ENCODE results near the gene MB. TPM values are rescaled to one million over a fixed set of nuclear protein-coding genes. Genes with fewer than 3 reads are reported as not detected.

MB gene
- total RNA-seq, 4 donors from 2014 or later = 7,153 to 19,373 (median 11,028) TPM

DNA sequence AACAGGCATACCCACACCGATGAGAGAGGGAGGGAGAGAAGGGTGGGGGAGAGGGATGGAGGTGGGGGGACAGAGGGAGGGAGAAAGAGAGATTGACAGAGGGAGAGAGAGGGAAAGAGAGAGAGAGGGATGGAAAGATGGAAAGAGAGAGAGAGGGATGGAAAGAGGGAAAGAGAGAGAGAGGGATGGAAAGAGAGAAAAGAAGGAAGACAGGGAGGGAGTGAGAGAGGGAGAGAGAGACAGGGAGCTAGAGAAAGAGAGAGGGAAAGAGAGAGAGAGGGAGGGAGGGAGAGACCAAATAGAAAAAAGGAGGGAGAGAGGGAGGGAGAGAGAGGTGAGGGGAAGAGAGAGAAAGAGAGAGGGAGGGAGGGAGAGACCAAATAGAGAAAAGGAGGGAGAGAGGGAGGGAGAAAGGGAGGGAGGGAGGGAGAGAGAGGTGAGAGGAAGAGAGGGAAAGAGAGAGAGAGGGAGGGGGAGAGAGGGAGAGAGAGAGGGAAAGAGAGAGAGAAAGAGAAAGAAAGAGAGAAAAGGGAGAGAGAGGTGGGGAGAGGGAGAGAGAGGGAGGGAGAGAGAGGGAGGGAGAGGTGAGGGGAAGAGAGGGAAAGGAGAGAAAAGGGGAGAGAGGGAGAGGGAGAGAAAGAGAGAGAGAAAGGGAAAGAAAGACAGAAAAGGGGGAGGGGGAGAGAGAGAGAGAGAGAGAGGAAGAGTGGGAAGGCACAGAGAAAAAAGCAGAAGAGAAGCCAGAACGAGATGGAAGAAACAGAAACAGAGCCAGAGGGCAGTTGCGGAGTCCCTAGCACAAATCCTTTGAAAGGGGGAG, 23.8 kb downstream of the MB start:
- no peaks in the 10 kb centered on the region for H3K9me3 ChIP-seq
- peak overlapping the region; percentile 90 to 99 (median 96) for H3K27ac ChIP-seq
- H3K4me3 ChIP-seq = no peak overlapping the region
- H3K4me1 ChIP-seq = peaks cover 74 to 83% of the 10 kb centered on the region in 2 donors
- no peak for ATAC-seq
- TF ChIP-seq CTCF (IDR thresholded peaks at IDR 0.05 in 4 of 5, conservative IDR thresholded peaks at IDR 0.05 in 1 of 5) = no peak
- TF ChIP-seq POLR2A (IDR thresholded peaks at IDR 0.05) = no peak
- no peak for DNase-seq
- H3K36me3 ChIP-seq = no peaks in the 10 kb centered on the region
- intact Hi-C loops (cut with DNase I; ENCODE audit: low total_unique reads) = no loop called here
- in situ Hi-C loops (cut with MboI; ENCODE audit: low sequenced_read_pairs in 4 of 4) = loop anchor here in 2 of 4 donors (25.0 kb wide), 1 partner anchor 256 kb away; no protein-coding TSS in a partner anchor
- H3K27me3 ChIP-seq = no peaks in the 10 kb centered on the region

DNA sequence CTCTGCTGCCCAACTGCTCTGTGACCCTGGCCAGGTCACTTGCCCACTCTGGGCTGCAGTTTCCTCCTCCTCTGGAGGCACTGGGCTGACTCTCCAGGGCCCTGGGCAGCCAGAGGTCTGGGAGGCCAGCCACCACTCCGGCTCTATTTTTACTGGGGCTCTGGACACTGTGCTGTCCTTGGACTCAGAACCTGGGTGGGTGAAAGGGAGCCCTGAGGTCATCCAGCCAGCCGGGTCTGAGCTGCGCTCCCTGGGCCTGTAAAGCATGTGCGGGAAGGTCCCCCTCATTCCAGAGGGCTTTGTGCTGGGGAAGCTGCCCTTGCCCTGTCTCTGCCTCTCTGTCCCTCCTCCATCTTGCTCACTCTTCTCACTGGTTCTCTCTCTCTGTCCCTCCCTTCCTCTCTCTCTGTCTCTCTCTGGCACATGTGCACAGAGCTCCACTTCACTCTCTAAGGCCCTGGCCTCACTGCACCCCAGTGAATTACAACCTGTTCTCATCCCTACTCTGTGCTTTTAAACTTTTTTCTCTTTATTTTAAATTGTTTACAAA, 24.6 kb downstream of the MB start:
- DNase-seq (peak in 1 of 2 donors; percentile 77), ATAC-seq (peak in 1 of 2 donors; percentile 5)
- H3K27me3 ChIP-seq = no peaks in the 10 kb centered on the region
- no peak overlapping the region for H3K4me3 ChIP-seq
- in situ Hi-C loops (cut with MboI; ENCODE audit: low sequenced_read_pairs in 4 of 4) = loop anchor here in 2 of 4 donors (25.0 kb wide), 1 partner anchor 255 kb away; no protein-coding TSS in a partner anchor
- intact Hi-C loops (cut with DNase I; ENCODE audit: low total_unique reads) = no loop called here
- H3K4me1 ChIP-seq = peaks cover 72 to 82% of the 10 kb centered on the region in 2 donors
- TF ChIP-seq POLR2A (IDR thresholded peaks at IDR 0.05) (peak in 1 of 2 donors; percentile 22), CTCF (IDR thresholded peaks at IDR 0.05 in 4 of 5, conservative IDR thresholded peaks at IDR 0.05 in 1 of 5) (no peak)
- no peaks in the 10 kb centered on the region for H3K9me3 ChIP-seq
- H3K36me3 ChIP-seq = no peaks in the 10 kb centered on the region
- peak overlapping the region; percentile 90 to 99 (median 96) for H3K27ac ChIP-seq

DNA sequence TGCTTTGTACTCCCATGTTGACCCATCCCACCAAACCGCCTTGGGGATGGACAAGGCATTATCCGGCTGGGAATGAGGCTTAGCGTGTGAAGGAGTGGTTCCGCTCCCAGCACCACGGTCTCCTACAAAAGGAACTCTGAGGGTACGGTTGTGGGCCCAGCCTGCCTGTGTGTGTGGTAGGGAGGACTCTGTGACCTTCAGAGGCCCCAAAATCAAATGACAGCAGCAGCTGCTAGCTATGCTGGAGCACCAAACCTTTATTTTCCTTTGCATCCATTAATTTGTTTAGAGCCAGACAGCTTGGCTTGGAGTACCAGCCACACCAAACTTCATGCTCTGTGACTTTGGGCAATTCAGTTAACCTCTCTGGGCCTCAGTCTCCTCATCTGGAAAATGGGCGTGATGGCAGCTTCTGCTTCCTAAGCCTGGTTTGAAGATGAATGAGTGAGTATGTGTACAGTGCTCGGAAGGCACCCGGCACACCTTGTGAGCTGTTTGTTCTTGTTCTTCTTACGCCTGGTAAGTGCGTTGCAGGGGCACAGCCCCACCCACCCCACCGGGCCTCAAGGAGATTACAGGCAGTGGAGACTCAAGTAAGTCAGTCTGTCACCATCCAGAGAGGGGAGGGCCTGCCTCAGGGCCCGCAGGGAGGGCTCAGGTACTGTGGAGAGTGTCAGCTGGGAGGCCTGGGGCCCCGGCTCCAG, 25.3 kb downstream of the MB start:
- TF ChIP-seq POLR2A (IDR thresholded peaks at IDR 0.05) (no peak), CTCF (IDR thresholded peaks at IDR 0.05 in 4 of 5, conservative IDR thresholded peaks at IDR 0.05 in 1 of 5) (no peak)
- in situ Hi-C loops (cut with MboI; ENCODE audit: low sequenced_read_pairs in 4 of 4) = loop anchor here in 2 of 4 donors (25.0 kb wide), 1 partner anchor 255 kb away; no protein-coding TSS in a partner anchor

DNA sequence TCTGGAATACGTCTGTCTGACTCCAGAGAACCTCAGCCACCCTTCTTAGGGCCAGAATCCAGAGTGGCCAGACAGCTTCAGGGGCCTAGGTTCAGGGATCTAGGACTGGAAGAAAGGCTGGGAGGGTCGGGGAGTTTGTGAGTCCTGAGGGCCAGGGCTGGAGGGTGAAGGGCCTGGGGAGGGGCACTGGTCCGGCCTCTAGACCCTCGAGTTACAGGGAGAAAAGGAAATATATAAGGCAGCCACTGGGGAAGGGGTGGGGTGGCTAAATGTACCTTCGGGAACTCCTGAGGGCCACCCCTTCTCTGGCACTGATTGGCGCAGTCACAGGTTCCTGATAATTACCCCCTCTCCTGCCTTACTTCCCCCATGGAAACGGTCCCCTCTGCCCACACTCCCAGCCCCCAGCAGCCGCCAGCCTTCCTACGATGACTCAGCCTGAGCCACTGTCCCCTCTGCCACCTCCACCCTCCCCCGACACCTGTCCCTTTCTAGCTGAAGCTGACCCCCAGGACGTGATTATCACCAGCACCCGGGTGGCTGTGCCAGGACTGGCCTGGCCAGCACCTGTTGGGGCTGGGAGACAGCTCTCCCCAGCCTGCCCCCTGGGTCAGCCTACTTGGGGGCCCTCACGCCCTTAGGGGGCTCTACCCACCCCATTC, 26.4 kb downstream of the MB start:
- Histone ChIP-seq H3K4me3 (no peak overlapping the region), H3K36me3 (no peaks in the 10 kb centered on the region), H3K4me1 (peaks cover 69 to 72% of the 10 kb centered on the region in 2 donors), H3K9me3 (no peaks in the 10 kb centered on the region), H3K27ac (peak overlapping the region; percentile 90 to 99 (median 96)), H3K27me3 (no peaks in the 10 kb centered on the region)
- TF ChIP-seq POLR2A (IDR thresholded peaks at IDR 0.05) = peak; percentile 62 to 66
- TF ChIP-seq CTCF (IDR thresholded peaks at IDR 0.05 in 4 of 5, conservative IDR thresholded peaks at IDR 0.05 in 1 of 5) = no peak
- intact Hi-C loops (cut with DNase I; ENCODE audit: low total_unique reads) (loop anchor here (1.0 kb wide), 1 partner anchor 27 kb away; the partner anchor contains the start of gene MB), in situ Hi-C loops (cut with MboI; ENCODE audit: low sequenced_read_pairs in 4 of 4) (loop anchor here in 2 of 4 donors (25.0 kb wide), 1 partner anchor 253 kb away; no protein-coding TSS in a partner anchor)
- DNase-seq = peak; percentile 88 to 97
- ATAC-seq = peak; percentile 29 to 33

More for the DNA sequence above, 25.3 kb downstream of the MB start:
- Histone ChIP-seq H3K9me3 (no peaks in the 10 kb centered on the region), H3K36me3 (no peaks in the 10 kb centered on the region), H3K27ac (peak overlapping the region; percentile 90 to 99 (median 96)), H3K27me3 (no peaks in the 10 kb centered on the region), H3K4me1 (peaks cover 70 to 79% of the 10 kb centered on the region in 2 donors), H3K4me3 (no peak overlapping the region)
- DNase-seq = no peak
- ATAC-seq = no peak
- intact Hi-C loops (cut with DNase I; ENCODE audit: low total_unique reads) = loop anchor here (1.0 kb wide), 1 partner anchor 25 kb away; the partner anchor contains the start of gene MB
